HG03469 (cell line): ENCODE data around the gene RPS6KA2.
"Not testable (repeated sequence)": the region's sequence is repeated elsewhere in the genome, so short reads cannot be mapped to it uniquely, and the experiment has no call there.

Source experiments
- ATAC-seq: cut with Tn5 transposase; IDR thresholded peaks from one replicate; pipeline ENCODE4 v1.9.1; 2021; ENCODE audit warnings: mild to moderate bottlenecking, moderate library complexity, moderate number of reproducible peaks; ENCODE audit not compliant: unreplicated experiment

The RPS6KA2 gene

DNA sequence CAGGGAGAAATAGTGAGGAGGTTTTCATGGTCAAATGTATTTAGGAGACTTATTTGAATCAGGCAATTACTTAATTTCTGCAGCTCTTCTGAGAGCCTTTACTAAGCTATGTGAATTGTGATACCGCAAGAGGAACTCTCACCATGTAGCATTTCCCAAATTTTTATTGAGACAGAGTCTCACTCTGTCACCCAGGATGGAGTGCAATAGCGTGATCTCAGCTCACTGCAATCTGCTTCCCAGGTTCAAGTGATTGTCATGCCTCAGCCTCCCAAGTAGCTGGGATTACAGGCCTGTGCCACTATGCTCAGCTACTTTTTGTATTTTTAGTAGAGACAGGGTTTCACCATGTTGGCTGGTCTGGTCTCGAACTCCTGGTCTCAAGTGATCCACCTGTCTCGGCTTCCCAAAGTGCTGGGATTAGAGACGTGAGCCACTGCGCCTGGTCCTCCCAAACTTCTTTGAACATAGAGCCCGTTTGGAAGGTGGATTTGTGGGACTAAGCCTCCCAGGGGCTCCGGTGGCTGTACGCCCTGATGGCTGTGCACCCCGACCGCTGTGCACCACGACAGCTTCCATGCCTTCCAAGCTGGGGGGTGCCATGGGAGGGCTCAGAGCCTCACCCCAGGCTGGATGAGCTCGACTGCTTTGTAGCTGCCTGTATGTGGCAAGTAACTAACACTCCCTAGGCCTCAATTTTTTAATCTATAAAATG, 238.6 kb downstream of the RPS6KA2 start:
- ATAC-seq: no peak

GRCh38 chr6:166387642-166388289, 239.3 kb downstream of the RPS6KA2 start:
- no peak for ATAC-seq

DNA sequence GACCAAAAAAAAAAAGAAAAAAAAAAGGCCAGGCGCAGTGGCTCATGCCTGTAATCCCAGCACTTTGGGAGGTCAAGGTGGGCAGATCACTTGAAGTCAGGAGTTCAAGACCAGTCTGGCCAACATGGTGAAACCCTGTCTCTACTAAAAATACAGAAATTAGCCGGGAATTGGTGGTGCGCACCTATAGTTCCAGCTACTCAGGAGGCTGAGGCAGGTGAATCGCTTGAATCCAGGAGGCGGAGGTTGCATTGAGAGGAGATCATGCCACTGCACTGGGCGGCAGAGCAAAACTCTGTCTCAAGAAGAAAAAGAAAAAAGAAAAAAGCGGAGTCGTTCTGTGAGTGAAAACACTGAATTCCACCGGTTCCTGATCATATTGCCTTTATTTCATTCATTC, 240.0 kb downstream of the RPS6KA2 start:
- ATAC-seq: not testable (repeated sequence)

DNA sequence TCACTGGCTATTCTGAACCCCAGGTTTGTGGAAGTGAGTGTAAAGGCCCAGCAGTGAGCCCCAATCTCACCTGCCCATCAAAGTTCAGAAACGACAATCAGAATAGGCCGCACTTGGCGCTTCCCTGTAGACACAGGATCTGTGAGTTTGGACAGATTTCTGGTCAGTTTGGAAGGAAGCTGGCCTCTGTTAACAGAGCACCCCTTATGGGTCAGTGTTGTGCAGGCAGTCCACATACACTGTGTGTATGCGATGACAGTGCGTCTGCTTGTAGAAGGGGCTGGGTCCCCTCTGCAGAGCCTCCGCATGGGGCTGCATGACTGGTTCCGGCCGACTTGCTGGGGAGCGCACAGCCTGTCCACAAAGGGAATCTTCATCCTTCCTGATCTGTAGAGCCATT, 240.9 kb downstream of the RPS6KA2 start:
- ATAC-seq: no peak

DNA sequence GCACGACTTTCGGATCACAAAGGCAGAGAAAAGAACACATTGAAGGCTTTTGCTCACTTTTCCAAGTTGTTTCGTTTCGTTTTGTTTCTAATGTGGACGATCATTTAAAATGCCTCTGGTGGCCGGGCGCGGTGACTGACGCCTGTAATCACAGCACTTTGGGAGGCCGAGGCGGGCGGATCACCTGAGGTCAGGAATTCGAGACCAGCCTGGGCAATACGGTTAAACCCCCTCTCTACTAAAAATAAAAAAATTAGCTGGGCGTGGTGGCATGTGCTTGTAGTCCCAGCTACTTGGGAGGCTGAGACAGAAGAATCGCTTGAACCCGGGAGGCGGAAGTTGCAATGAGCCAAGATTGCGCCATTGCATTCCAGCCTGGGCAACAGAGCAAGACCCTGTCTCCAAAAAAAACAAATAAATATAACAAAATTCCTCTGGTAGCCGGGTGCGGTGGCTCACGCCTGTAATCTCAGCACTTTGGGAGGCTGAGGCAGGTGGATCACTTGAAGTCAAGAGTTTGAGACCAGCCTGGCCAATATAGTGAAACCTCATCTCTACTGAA, 243.2 kb downstream of the RPS6KA2 start:
- not testable (repeated sequence) for ATAC-seq

GRCh38 chr6:166382933-166383801, 243.9 kb downstream of the RPS6KA2 start, which contains the start of gene MPC1:
MPC1 (minus strand) TSS chr6:166382940; CDS start chr6:166382876, 64 bp downstream.
- peak; percentile 86 for ATAC-seq

DNA sequence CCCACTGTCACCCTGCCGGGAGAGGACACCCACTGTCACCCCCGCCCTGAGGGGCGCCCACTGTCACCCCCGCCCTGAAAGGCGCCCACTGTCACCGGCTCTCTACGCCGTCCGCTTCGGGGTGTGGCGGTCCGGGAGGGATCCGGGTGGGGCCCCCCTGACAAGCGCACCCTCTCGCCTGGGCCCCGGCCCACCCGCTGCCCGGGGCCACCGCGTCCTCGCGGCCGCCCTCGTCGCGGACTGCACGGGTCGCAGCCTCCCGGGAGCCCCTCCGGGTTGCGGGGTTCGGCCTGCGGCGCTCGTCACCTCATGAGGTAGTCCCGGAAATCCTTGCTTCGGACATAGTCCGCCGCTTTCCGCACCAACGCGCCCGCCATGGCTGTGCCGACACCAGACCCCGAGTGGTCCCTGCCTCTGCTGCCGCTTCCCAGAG, 244.5 kb downstream of the RPS6KA2 start:
- ATAC-seq: no peak

GRCh38 chr6:166381733-166382499, 245.1 kb downstream of the RPS6KA2 start:
- peak; percentile 30 for ATAC-seq

- ATAC-seq: no peak
Measured at GRCh38 chr6:166381381-166381732, 245.7 kb downstream of the RPS6KA2 start.

DNA sequence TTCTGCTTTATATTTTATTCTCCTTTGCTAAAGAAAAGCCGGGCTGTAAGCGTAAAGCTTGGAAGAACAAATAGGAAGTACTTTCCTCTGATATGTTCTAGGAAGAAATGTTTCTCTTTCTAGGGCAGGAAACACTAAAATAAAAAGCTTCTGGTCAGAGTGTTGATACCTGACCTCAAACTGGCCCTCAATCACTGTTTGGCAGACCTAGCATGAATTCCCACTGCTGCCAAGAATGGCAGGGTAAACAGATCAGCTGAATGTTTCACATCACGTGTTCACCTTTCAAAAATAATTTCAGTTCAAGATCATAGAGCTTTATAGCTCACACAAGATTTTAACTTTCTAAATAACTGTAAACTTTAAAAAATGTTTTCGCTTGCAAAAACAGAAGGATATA, 247.3 kb downstream of the RPS6KA2 start:
- ATAC-seq: no peak

- no peak for ATAC-seq
Measured at GRCh38 chr6:166379103-166379586, 247.9 kb downstream of the RPS6KA2 start.

DNA sequence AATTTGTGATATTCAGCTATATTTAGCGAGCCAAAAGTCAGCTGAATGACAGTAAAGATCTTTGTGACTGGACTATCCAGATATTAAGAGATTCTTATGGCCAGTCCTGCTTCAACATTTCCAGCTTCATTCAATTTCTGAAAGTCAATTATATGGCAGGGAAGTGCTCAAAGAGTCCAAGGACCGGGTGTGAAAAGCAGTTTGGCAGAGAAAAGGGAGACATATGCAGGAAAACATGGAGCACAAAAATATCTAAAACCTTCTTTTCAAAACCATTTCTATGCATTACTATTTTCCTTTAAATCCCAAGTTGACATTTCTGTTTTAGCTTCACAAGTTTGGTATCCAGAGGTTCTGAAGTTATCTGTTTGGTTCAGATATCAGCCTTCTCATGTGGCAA, 249.3 kb downstream of the RPS6KA2 start:
- no peak for ATAC-seq

- ATAC-seq: no peak
Measured at GRCh38 chr6:166375013-166375412, 252.0 kb downstream of the RPS6KA2 start.

DNA sequence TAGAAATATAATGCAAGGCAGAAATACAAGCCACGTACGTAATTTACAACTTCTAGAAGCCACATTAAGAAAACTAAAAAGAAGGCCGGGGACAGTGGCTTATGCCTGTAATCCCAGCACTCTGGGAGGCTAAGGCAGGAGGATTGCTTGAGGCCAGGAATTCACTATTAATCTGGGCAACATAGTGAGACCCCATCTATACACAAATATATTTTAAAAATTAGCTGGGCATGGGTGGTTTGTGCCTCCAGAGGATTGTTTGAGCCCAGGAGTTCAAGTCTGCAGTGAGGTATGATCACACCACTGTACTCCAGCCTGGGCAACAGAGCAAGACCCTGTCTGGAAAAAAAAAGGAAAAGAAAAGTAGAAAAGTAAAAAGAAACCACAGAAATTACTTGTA, 256.6 kb downstream of the RPS6KA2 start:
- no peak for ATAC-seq

DNA sequence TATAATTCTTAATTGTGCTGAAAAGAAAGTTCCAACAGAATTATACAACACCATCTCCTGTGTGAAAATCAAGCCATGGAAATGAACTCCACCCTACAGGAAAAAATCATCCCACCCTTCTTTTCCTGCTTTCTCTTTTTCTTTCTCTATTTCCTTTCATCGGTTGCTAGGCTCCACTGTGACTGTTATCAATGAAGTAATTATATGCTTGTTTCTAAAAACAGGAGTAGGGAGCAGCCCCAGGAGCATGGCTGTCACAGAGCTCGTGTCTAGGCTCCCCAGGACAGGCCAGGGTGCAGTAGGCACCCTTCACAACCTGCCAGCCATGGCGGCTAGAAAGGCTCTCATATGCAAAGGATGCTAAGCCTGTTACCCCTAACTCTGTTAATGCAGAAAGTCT, 257.3 kb downstream of the RPS6KA2 start:
- no peak for ATAC-seq

DNA sequence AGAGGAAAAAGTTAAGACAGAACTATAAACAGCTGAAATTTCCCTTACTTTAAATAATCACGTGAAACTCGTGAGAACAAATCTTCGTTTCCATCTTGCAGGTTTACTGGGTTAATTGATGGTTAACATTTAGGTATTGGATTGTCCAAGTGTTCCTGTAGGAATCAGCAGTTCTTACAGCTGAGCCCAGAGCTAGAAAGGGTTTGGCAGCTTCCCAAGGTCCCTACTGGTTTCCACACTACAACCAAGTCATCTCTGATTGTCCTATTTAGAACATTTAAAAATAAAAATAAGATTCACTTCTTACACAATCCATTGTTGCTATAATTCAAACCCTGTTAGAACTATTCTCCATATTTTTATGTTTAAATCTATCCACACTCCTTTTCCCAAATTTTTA, 260.1 kb downstream of the RPS6KA2 start:
- no peak for ATAC-seq

GRCh38 chr6:166365806-166366205, 261.2 kb downstream of the RPS6KA2 start:
- no peak for ATAC-seq

GRCh38 chr6:166365221-166365620, 261.8 kb downstream of the RPS6KA2 start:
- no peak for ATAC-seq

GRCh38 chr6:166364456-166364855, 262.6 kb downstream of the RPS6KA2 start:
- no peak for ATAC-seq

- not testable (repeated sequence) for ATAC-seq
Measured at GRCh38 chr6:166362427-166362826, 264.6 kb downstream of the RPS6KA2 start.
